Lung (tissue), 12 donors: Measurements from ENCODE around the gene CASZ1. TPM values are rescaled to one million over a fixed set of nuclear protein-coding genes. Genes with fewer than 3 reads are reported as not detected.

ENCODE experiments used
- ATAC-seq: fragments of 200-7000 bp; cut with Tn5 transposase; one replicate; pipeline ENCODE4 v1.9.1; 2020; ENCODE audit warnings: moderate number of reproducible peaks; ENCODE audit not compliant: insufficient read depth, low FRiP score
- DNase-seq, 3 donors: peaks; one replicate each; pipeline ENCODE4 v3.0.0-alpha.2; 2013 to 2017
- H3K27ac ChIP-seq, 2 donors: one replicate each; pipeline ENCODE4 v1.5.1; 2013; ENCODE audit warnings: mild to moderate bottlenecking in 2 of 2, moderate library complexity in 2 of 2, control low read depth in 1 of 2, inconsistent platforms in 1 of 2, low read depth in 1 of 2, low read length in 1 of 2
- H3K27me3 ChIP-seq, 3 donors: one replicate each; pipeline ENCODE4 v1.5.1; 2013; ENCODE audit warnings: low read length in 2 of 3; ENCODE audit not compliant: control insufficient read depth in 3 of 3, insufficient read depth in 3 of 3
- H3K36me3 ChIP-seq, 4 donors: one replicate each; pipeline ENCODE4 v1.5.1; 2013; ENCODE audit warnings: low read length in 4 of 4, mild to moderate bottlenecking in 1 of 4, moderate library complexity in 1 of 4; ENCODE audit not compliant: control insufficient read depth in 4 of 4, insufficient read depth in 4 of 4
- H3K4me1 ChIP-seq, 5 donors: one replicate each; pipeline ENCODE4 v1.5.1; 2013; ENCODE audit warnings: low read length in 5 of 5, mild to moderate bottlenecking in 2 of 5, moderate library complexity in 1 of 5; ENCODE audit not compliant: control insufficient read depth in 5 of 5, insufficient read depth in 5 of 5
- H3K4me3 ChIP-seq: one replicate; pipeline ENCODE4 v1.5.1; 2013; ENCODE audit warnings: mild to moderate bottlenecking, control low read depth, moderate library complexity
- H3K9ac ChIP-seq, 2 donors: one replicate each; pipeline ENCODE4 v1.5.1; 2013; ENCODE audit warnings: low read length in 2 of 2, control low read depth in 1 of 2; ENCODE audit not compliant: insufficient read depth in 1 of 2
- H3K9me3 ChIP-seq, 4 donors: one replicate each; pipeline ENCODE4 v1.5.1; 2013; ENCODE audit warnings: low read length in 3 of 4, mild to moderate bottlenecking in 1 of 4, moderate library complexity in 1 of 4; ENCODE audit not compliant: control insufficient read depth in 4 of 4, insufficient read depth in 3 of 4
- CTCF ChIP-seq: IDR thresholded peaks from 2 replicates; pipeline ENCODE4 v1.5.1; 2012; ENCODE audit warnings: mild to moderate bottlenecking; ENCODE audit errors: control extremely low read depth, extremely low read depth
- WGBS, 2 donors: extraction: QIAGEN DNeasy Blood & Tissue Kit; methylation state at CpG; one replicate each; pipeline ENCODE4 v1.1.7; 2013; 5-methylcytosine and 5-hydroxymethylcytosine counted together
- polyA plus RNA-seq, 2 donors: library from polyadenylated mRNA; stranded (reverse); fragments of 200-250 nt; gene quantifications; one replicate each; pipeline ENCODE4 v1.2.1, GENCODE V29; 2013
- total RNA-seq, 2 donors: library from RNA; depleted of rRNA in 1 of 2; stranded (reverse); fragments of >200 nt in 1 of 2; gene quantifications; one replicate each; pipeline ENCODE4 v1.2.1, GENCODE V29; 2014 to 2021
- donor health status: control.
- donor health status: control.
- donor health status: Bipolar disorder and iron deficiency.
- donor health status: healthy.
- donor health status: DM: yes; HTN: yes; CAD: no.

CASZ1 gene
- total and polyA plus RNA-seq, 4 donors = 10.3 to 69.9 (median 40.5) TPM

DNA sequence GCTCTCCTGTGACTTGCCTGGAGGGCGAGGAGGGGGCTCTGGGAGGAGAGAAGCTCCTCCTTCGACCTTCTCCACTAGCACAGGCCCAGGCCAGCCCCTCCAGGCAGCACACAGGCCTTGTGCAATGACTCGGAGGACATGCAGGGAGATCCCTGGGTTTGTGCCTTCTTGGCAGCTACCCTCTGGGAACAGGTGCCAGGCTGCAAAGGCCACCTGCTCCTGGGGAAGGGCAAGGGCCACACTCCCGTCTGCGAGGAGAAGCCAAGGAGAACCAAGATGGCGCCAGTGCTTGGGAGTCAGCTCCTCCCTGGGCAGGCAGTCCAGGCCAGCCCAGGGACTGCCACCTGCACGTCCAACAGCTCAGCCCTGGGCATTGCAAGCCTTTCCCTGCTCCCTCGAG is 15.3 kb downstream of the CASZ1 start:
- Histone ChIP-seq H3K4me1 (peaks cover 0 to 14% (median 7%) of the 10 kb centered on the region in 5 donors), H3K9me3 (no peaks in the 10 kb centered on the region), H3K27me3 (no peaks in the 10 kb centered on the region), H3K4me3 (no peak overlapping the region), H3K9ac (no peak overlapping the region), H3K36me3 (no peaks in the 10 kb centered on the region), H3K27ac (no peak overlapping the region)
- DNase-seq (no peak), ATAC-seq (no peak)
- WGBS, 2 donors = 86 to 87% methylated on average over 8 of the region's 8 CpGs
- no peak for TF ChIP-seq CTCF

DNA sequence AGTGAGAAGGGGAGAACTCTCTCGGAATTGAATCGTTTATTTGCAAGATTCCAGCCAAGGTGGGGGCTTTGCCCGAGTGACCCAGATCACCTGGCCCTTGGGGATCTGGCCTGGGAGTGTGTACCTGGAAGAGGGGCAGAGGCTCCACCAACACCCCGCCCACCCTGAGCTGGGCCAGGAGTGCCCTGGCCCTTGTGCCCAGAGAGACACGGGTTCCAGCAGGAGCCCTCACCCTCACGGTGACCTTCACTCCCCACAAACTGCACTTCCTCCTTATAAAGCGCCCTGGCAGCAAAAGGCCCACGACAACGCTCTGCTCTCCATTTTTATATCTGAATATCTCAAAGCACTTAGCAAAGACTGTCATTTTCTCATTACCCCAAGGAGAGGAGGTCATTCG is 16.6 kb downstream of the CASZ1 start:
- peaks cover 0 to 14% (median 3%) of the 10 kb centered on the region in 5 donors for H3K4me1 ChIP-seq
- no peaks in the 10 kb centered on the region for H3K36me3 ChIP-seq
- H3K9ac ChIP-seq = no peak overlapping the region
- H3K27ac ChIP-seq = peak overlapping the region in 1 of 2 donors; percentile 26
- no peak for DNase-seq
- WGBS, 2 donors = 63 to 66% methylated on average over 10 of the region's 10 CpGs
- H3K27me3 ChIP-seq = no peaks in the 10 kb centered on the region
- no peak overlapping the region for H3K4me3 ChIP-seq
- ATAC-seq = no peak
- H3K9me3 ChIP-seq = no peaks in the 10 kb centered on the region
- no peak for TF ChIP-seq CTCF

DNA sequence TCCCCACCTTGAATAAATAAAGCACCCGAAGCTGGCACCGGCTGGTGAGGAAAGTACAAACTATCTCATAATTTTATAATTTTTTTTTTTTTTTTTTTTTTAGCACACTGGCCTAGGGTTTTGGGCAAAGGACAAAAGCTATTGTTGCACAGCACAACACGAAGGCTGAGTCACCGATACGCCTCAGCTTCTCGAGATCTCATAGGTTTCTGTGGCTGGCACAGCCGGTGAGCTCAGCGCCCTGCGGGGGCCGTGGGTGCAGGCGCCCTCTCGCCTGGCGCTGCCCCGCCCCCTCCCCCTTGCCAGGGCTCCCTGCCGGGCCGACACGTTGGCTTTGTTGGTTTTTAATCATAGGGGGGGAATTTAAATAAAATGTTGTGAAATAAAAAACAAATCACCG is 17.2 kb downstream of the CASZ1 start:
- no peaks in the 10 kb centered on the region for H3K36me3 ChIP-seq
- H3K27me3 ChIP-seq = no peaks in the 10 kb centered on the region
- no peak overlapping the region for H3K4me3 ChIP-seq
- TF ChIP-seq CTCF = no peak
- WGBS, 2 donors = 61 to 84% methylated on average over 18 of the region's 18 CpGs
- H3K27ac ChIP-seq = no peak overlapping the region
- no peak for DNase-seq
- no peaks in the 10 kb centered on the region for H3K9me3 ChIP-seq
- ATAC-seq = no peak
- no peak overlapping the region for H3K9ac ChIP-seq
- H3K4me1 ChIP-seq = peaks cover 0 to 14% (median 3%) of the 10 kb centered on the region in 5 donors

- 77 to 90% methylated on average over 10 of the region's 10 CpGs for whole genome bisulfite sequencing, 2 donors
- H3K27me3 ChIP-seq = no peaks in the 10 kb centered on the region
- no peak overlapping the region for H3K4me3 ChIP-seq
- peak overlapping the region in 1 of 2 donors; percentile 49 for H3K27ac ChIP-seq
- H3K36me3 ChIP-seq = no peaks in the 10 kb centered on the region
- H3K9ac ChIP-seq = no peak overlapping the region
- no peak for TF ChIP-seq CTCF
- DNase-seq (no peak), ATAC-seq (no peak)
- no peaks in the 10 kb centered on the region for H3K9me3 ChIP-seq
- H3K4me1 ChIP-seq = peaks cover 0 to 14% (median 3%) of the 10 kb centered on the region in 5 donors
These were observed 17.8 kb downstream of the CASZ1 start for GRCh38 chr1:10778640-10779039.
